WI38 (cell line): ENCODE data around the gene TSN.
"Not testable (repeated sequence)": the region's sequence is repeated elsewhere in the genome, so short reads cannot be mapped to it uniquely, and the experiment has no call there.

Source experiments
- H3K4me3 ChIP-seq: 2 replicates; pipeline ENCODE4 v1.5.1; 2011; ENCODE audit warnings: low read depth, mild to moderate bottlenecking, control low read depth, low read length
- TF ChIP-seq, protein P1 (sequence below): IDR thresholded peaks from 2 replicates; pipeline ENCODE4 v1.5.1; 2012; ENCODE audit warnings: low read depth, mild to moderate bottlenecking, control low read depth, low read length

The TSN gene

DNA sequence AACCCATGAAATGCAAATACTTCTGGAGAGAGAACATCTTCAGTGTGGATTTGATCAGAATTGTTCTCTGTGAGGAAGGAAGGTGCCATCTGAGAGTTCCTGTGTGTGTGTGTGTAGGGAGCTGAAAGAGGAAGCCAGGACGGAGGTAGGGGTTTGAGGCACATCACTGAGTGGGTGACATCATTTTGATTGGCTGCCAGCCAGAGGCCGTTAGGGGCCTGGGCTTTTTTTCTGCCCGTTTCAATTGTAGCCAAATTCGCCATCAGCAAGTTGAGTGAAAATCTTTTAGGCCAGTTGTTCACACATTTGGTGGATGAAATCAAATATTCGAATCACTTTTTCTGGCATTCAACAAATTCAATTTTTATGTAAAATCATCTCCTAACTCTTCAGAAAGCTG, 48.9 kb downstream of the TSN start:
- no peak overlapping the region for H3K4me3 ChIP-seq
- TF ChIP-seq, protein P1, sequence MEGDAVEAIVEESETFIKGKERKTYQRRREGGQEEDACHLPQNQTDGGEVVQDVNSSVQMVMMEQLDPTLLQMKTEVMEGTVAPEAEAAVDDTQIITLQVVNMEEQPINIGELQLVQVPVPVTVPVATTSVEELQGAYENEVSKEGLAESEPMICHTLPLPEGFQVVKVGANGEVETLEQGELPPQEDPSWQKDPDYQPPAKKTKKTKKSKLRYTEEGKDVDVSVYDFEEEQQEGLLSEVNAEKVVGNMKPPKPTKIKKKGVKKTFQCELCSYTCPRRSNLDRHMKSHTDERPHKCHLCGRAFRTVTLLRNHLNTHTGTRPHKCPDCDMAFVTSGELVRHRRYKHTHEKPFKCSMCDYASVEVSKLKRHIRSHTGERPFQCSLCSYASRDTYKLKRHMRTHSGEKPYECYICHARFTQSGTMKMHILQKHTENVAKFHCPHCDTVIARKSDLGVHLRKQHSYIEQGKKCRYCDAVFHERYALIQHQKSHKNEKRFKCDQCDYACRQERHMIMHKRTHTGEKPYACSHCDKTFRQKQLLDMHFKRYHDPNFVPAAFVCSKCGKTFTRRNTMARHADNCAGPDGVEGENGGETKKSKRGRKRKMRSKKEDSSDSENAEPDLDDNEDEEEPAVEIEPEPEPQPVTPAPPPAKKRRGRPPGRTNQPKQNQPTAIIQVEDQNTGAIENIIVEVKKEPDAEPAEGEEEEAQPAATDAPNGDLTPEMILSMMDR = no peak

DNA sequence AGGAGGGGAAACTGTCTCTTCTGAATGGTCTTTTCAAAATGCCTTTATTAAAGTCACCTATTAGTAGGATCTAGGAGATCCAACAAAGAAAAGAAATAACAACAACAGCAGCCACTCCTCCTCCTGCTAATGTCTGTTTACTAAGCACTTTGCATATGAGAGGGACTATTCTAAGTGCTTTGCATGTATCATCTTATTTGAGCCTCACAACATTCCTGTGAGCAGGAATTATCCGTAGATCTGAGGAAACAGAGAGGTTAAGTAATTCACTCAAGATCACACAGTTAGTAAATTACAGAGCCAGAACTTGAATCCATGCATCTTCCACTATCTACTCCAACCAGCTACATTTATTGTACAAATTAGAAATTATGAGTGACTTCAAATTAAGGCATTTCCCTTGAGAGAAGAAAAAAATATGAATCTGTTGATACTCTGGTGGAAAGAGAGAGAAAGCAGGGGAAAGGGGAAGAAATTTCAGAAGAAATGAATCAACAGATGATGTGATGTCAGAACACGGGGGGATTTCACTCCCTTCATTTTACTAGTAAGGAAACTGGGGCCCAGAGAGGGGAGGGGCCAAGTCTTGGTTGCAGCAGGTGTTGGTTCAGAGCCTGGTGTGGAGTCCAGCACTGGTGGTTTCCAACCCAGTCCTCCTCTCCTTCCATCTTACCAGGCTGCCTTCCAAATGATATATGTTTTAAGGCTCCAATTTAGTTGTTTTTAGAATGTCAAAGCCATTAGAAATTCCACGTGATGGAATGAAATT, 49.7 kb downstream of the TSN start:
- TF ChIP-seq, protein P1 = no peak
- no peak overlapping the region for H3K4me3 ChIP-seq

DNA sequence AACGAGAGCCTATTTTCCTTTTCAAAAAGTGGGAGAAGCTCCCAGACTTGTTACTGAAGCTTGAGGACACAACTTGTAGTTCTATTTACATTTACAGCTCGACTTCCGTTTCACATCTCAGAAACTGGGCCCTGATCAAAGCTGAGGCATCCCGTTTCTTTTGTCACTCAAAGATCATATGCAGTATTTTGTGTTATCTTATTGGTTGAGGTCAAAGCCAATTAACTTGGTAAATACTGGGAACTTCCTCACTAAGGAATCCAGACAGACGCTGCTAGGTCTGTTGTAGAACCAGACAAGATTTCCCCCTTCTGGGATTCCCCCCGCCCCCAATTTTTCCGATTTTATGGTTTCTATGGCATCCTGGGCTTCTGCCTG, 50.3 kb downstream of the TSN start:
- H3K4me3 ChIP-seq = no peak overlapping the region

DNA sequence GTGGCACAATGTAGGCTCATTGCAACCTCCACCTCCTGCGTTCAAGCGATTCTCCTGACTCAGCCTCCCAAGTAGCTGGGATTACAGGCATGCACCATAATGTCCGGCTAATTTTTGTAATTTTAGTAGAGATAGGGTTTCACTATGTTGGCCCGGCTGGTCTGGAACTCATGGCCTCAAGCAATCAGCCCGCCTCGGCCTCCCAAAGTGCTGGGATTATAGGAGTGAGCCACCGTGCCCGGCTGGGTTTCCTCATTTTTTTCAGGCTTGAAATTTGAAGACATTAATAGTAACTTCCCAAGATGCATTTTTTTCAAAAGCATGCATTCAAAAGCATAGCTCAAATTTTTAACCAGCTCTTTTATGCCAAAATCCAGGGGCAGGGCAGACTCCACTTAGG, 52.3 kb downstream of the TSN start:
- not testable (repeated sequence) for H3K4me3 ChIP-seq

More for the DNA sequence above, 50.3 kb downstream of the TSN start:
- TF ChIP-seq, protein P1 = no peak

DNA sequence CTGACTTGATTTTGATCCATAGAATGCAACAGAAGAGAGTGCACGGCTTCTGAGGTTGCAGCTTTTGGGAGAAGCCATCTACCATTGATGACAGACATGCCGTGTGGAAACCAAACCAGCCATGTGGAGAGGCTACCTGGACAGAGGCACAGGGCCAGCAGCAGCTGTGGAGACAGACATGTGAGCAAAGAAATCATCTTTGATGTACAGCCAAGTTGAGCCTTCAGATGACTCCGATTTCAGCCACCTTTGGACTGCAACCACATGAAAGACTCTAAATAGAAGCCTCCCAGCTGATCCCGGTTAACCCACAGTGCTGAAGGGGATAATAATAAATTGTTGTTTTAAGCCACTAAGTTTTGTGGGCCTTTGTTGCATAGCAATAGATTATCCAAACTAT, 54.2 kb downstream of the TSN start:
- H3K4me3 ChIP-seq = no peak overlapping the region
- TF ChIP-seq, protein P1 = no peak

DNA sequence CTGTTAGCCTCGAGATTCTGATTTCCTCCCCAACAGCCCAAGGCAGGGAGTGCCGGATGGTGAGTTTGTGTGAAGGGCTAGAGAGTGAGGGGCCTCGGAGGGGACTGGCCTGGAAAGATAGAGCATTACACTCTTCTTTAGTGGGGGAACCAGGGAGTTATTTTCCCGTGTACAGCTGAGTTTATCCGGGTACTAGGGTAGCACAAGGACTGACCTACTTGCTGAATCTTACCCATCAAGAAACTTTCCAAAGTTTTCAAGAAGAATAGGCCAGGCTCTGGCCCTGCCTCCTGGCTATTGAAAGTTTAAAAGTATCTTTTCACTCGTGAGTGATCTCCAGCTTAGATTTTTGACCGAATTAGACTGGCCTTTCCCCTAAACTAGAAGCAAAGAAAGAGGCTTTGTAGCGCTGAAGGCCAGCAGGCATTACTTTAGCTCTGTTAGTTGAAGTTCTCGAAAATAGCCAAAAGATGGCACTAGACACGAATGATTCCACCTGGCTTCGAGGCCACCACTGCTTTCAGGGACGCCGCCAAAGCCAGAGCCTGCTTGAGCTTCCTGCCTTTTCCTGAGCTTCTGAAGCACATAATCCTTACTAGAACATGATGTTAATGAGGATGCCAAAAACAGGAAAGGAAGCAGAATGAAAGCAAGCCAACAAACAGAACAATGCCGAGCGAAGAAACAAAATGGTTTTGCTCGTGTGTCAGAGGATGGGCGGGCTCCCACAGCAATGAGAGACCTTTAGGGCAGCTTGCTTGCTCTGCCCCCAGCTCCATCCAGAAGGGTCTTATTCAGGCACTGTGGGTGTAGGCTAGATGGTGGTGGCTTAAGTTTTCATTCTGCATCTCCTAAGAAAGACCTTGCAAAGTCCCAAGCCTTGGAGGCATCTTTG, 55.8 kb downstream of the TSN start:
- TF ChIP-seq, protein P1 = peak; percentile 41

DNA sequence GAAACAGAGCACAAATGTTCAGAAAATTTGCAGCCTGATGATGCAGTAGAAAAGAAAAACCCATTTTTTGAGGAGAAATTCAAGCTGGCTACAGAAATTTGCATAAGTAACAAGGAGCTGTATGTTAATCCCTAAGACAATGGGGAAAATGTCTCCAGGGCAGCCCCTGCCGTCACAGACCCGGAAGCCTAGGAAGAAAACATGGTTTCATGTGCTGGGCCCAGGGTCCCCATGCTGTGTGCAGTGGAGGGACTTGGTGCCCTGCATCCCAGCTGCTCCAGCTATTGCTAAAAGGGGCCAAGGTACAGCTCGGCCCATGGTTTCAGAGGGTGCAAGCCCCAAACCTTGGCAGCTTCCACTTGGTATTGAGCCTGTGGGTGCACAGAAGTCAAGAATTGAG, 57.6 kb downstream of the TSN start:
- H3K4me3 ChIP-seq = not testable (repeated sequence)

More for the DNA sequence above, 55.8 kb downstream of the TSN start:
- no peak overlapping the region for H3K4me3 ChIP-seq

DNA sequence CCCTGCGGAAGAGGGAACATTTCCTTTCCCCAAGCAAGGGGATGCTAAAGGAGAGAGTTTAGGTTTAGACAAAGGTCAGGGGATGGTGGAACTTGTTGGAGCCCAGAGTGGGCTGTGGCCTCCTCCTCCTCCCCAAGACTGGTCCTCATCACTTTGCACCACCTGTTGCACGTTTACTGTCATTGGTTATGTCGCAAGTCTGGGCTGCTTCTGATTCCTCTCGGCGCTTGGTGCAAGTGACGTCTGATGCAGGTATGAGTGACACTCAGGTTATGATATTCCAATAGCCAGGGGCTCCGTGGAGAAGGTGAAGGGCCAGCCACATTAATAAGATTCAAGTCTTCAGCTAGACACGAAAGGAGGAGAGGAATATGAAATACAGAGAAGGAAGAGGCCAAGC, 59.8 kb downstream of the TSN start:
- H3K4me3 ChIP-seq = no peak overlapping the region
- TF ChIP-seq, protein P1 = no peak
